Stomach (tissue), 4 donors: ENCODE data around the gene GNAI1.

ENCODE experiments used
- CTCF ChIP-seq, 7 experiments: fragments of 450-650 bp in 4 of 7; fragments of 200-600 bp in 3 of 7; sonication (generic) in 3 of 7; IDR thresholded peaks; one replicate each; pipeline ENCODE4 v1.5.1; 2016 to 2019; ENCODE audit warnings: antibody characterized with exemption in 7 of 7, control low read depth in 2 of 7, mild to moderate bottlenecking in 1 of 7
- EP300 ChIP-seq: sonication (generic); formaldehyde crosslinking; IDR thresholded peaks from one replicate; pipeline ENCODE4 v1.6.1; 2017; ENCODE audit warnings: antibody characterized with exemption
- POLR2A ChIP-seq, 4 donors: fragments of 450-650 bp; IDR thresholded peaks; one replicate each; pipeline ENCODE4 v1.6.1; 2016; ENCODE audit warnings: antibody characterized with exemption in 4 of 4, control low read depth in 2 of 4, mild to moderate bottlenecking in 1 of 4, moderate library complexity in 1 of 4

GRCh38 chr7:80100254-80100653 lies 34.4 kb upstream of the GNAI1 start:
- no peak for TF ChIP-seq CTCF (IDR thresholded peaks at IDR 0.05)
- TF ChIP-seq POLR2A (IDR thresholded peaks at IDR 0.05) = no peak
- TF ChIP-seq EP300 = no peak
